NCI-H2227 treated with DMSO at 0.1 percent for 48 hours (cell line): ENCODE data around the gene C2orf49.

ENCODE experiments used
- DNase-seq: peaks from one replicate; lab custom pipeline; 2025; lab: John Stamatoyannopoulos, UW

The C2orf49 gene

DNA sequence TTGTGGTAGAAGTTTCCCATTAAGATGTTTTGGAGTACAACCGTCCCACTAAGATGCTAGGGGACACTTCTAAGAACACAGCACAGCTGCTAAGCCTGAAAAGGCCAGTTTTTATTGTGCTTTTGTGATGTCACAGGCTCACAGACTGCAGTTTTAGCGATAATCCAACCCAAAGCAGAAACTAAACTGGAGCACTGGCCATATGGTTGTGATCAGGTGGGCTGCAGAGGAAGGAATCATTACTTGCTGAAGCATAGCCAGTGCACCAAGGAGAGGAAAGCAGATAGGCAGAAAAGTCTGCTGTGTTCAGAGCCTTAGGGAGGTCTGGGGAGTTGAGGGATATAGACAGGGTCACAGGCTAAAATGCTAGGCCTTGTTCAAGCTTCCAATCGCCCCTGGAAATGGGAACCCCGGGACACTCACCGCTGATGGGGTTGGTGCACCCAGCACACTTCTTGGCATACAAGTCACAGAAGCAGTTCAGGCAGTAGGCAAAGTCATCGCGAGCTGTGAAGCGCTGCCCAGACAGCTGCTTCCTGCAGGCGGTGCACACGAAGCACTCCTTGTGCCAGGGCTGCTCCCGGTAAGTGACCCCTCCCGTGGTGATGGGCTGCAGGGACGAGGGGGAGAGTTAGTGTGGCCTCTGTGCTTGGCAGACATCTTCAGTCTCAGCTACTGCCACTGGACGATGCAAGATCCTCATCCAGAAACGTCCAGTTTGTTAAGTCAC lies 25.7 kb downstream of the C2orf49 start:
- DNase-seq: no peak

DNA sequence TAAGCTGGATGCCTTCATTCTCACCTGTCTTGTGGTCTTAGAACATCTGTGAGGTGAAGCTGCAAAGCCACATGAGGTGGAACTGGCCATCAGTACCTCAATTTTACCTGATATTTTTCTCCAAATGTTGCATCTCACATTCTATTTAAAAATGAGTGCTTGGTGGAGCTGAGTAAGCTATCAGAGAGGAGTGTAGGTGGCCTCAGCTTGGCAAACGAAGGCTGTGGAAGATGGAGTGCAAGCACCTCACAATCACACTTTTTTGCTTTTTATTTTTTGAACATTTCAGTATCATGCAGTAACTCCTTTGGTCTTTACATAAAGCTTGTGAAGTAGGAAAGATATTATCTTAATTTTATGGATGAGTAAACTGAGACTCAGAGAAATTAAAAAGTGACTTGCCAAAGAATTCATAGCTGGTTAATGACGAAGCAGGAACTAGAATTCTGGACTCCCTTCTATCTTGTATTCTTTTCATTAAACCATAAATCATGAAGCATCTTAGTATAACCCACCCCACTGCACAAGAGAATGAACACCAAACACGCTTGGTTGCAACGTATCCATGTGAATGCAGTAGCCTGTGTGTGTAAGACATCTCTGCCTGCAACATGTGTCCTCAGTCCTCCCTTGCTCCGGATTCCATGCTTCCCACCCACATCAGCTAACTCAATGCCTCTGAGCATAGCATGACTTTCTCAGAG lies 27.2 kb downstream of the C2orf49 start:
- DNase-seq: no peak

DNA sequence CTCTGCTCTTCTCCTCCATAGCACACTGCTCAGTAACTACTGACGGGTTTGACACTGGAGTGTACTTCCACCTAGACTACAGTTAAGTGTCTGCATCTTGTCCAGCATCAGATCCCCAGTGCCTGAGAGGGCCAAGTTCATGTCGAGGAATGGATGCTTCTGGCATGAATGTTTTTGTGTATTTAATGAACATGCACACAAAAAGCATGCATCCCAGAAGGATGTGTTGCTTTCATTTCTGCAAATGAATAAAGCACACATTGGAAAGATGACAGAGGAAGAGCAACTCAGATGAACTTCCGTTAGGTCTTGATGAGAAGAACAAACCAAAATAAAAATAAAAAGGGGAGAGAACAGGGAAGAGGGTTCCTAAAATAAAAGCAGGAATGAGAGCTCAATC lies 27.9 kb downstream of the C2orf49 start:
- no peak for DNase-seq

DNA sequence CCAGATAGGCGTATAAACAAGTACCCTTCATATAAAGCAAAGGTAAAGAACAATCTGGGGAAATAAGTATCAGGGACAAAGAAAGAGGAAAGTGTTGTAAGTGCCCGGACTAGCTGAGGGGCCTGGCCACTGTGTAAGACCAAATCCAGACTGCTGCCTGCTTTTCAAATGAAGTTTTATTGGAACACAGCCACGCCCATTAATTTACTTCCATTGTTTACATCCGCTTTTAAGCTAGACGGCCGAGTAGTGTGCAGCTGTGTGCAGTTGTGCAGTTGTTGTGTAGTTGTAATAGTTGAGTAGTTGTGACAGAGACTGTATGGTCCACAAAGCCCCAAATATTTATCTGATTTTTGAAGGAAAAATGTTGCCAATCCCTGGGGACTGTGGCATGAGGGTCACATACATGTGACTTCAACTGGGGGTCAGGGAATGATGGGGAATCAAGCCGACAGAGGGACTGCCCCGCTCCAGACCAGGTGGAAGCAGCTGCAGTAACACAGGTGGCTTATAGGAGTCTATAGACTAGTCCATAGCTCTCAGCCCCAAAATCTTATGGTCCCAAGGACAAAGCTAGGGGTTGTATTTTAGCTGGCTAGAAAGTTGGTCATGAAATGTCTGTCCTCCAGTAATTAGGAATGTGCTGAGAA lies 31.5 kb downstream of the C2orf49 start:
- DNase-seq: no peak

DNA sequence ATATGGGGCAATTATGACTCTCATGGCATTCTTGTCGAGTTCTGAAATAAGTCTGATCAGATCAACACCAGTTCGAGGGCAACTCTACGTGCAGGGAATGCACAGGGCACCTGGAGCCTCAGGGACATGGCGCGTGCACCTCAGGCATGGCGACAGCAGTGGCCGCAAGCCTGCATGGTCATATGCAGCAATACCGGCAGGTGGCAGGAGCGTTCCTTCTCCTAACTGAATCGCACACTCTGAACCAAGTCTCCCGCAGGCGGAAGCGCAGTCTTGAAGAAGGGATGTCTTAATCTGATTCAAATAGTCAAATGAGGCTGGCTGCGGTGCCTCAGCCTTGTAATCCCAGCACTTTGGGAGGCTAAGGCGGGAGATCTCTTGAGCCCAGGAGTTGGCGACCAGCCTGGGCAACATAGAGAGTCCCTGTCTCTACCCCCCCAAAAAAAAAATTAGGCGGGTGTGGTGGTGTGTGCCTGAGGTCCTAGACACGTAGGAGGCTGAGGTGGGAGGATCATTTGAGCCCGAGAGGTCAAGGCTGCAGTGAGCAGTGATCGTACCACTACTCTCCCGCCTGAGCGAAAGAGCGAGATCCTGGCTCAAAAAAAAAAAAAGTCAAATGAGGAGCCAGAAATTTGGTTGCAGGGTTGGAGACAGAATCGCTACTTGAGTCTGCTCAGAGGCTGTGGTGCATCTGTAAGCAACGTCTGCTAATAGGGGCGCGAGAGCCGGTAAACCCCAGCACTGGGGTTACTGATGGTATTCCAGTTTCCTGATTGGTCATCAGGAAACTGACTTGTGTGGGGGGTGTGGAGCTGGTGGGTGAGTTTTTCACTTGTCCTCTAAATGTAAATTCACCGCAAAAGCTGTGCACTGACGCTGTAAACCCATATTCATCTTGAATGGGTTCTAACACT lies 32.7 kb downstream of the C2orf49 start:
- DNase-seq: peak; percentile 73

DNA sequence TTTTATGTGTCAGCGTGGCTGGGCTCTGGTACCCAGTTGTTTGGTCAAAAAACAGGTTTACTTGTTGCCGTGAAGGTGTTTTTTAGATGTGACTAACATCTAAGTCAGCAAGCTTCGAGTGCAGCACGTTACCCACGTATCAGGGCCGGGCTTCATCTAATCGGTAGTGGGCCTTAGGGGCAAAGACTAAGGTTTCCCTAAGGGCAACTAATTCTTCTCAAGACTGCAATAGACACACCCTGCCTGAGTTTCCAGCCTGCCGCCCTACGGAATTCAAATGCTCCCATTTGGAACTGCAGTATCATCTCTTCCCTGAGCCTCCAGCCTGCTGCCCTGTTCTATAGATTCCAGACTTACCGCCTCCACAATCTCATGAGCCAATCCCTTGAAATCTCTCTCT lies 33.8 kb downstream of the C2orf49 start:
- no peak for DNase-seq

DNA sequence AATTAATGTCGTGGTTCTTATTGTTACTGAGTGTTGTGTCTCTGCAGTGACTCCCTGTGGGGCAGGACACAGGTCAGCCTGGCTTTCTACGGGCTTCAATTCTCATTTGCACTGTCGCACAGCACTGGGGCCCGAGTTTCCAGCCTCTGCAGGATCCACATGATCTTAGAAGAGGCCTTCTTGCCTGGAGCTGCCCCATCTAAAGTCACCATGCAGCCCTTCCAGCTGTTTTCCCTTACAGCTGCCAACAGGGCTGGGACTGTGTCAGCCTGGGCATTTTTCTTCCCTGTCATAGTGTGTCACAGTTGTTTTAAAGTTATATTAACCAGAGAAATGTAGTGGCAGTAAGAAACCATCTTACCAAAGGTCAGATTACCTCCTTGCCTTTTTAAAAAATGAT lies 34.5 kb downstream of the C2orf49 start:
- DNase-seq: no peak

DNA sequence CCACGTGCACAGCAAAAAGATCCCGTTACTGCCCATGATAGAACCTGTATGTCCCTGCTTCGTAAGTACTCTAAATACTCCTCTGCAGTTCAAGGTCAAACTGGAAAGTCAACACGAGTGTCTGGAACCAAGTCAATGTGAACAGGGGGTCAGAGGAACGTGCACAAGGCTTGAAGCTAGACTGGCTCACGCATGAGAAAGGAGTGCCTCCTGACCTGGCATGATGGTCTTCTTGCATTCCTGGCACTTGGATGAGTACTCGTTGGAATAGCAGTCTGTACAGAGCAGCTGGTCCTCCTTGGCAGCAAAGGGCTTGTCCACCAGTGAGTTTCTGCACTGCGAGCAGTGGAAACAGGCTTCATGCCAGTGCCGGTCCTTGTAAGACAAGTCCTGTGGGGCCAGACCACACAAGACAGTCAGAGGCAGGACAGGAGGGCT lies 36.0 kb downstream of the C2orf49 start:
- no peak for DNase-seq

DNA sequence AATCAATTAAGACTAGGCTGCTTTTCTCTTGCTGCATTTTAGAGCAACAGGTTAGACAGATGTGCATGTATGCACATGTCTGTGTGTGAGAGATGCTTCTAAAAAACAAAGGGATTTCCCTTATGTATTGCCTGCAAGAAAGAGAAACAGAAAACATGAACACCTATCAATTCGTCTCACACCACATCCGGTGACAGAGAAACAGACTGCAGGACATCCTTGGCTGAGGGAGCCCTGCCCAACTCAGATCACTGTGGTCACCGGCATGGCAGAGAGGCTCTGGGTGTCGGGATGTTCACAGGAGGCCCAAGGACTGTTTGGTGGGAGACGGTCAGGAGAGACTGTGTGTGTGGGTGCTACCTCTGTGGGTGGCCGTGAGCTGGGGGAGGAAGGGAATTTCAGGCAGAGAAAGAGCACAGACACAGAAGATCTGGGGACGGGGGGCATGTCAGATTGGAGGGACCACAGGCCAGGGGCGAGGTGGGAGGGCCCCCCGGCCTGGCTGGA lies 36.6 kb downstream of the C2orf49 start:
- no peak for DNase-seq

DNA sequence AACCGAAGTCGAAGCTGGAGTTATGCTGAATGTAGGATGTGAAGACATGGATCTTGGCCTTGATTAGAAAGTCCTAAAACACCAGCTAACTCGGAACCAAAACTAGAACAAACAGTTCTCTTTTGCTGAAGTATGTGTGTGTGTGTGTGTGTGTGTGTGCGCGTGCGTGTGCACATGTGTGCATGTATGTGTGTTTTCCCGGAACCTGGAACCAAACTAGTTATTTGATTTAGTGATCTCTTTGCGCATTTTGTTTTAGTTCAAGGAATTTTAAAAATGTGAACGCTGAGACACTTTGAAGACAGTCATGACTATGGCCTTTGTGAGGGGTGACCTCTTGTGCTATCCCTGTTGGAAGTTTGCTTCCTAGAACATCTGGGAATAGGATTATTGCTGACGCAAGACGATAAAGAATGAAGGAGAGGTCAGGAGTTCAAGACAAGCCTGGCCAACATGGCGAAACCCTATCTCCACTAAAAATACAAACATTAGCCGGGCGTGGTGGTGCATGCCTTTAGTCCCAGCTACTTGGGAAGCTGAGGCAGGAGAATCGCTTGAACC lies 37.7 kb downstream of the C2orf49 start:
- no peak for DNase-seq

DNA sequence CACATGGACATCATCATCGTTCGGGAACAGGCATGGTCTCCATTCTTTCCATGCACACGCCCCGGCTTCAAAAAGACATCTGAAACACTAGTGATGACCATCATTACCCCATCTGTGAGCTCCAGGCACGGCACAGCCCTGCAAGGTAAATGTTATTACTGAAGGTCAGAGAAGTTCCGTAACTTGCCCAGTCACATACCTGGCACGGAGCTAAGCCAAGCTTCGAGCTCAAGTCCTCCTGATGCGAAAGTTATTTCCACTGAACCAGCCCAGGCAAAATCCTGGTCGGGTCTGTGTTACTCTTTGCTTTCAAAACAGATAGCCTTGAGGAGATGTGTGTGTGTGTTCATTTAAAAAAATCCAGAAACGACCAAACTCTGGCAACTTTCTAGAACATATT lies 38.7 kb downstream of the C2orf49 start:
- DNase-seq: no peak

DNA sequence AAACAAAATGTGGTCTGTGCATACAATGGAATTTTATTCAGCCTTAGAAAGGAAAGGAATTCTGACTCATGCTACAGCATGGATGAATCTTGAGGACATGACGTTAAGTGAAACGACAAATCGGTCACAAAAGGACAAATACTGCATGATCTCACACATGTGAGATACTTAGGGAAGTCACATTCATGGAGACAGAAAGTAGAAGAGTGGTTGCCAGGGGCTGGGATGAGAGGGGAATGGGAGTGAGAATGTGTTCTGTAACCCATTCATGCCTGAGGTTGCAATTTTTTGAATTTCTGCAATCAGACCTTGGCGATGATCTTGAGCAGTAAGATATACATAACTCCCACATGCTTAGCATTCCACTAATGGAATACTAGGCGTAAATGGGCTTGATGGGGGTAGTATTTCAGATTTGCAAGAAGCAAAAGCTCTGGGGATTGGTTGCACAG lies 39.5 kb downstream of the C2orf49 start:
- DNase-seq: no peak

DNA sequence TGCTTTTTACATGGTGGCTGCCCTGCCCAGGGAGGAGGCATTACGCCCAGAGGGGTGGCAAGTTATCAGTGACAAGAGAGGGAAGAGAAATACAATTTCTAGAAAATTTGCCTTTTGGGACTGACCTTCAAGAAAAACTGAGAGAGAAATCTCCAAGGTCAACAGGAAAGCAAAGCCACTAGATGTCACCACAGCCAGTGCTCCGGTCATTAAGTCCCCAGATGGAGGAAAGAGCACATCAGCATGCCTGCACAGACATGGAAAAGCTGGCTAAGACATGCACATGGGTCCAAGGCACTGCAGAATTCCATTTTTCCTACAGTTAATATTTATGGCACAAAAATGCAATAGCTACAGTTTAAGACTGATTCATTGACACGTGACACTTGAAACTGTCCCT lies 40.5 kb downstream of the C2orf49 start:
- DNase-seq: no peak

DNA sequence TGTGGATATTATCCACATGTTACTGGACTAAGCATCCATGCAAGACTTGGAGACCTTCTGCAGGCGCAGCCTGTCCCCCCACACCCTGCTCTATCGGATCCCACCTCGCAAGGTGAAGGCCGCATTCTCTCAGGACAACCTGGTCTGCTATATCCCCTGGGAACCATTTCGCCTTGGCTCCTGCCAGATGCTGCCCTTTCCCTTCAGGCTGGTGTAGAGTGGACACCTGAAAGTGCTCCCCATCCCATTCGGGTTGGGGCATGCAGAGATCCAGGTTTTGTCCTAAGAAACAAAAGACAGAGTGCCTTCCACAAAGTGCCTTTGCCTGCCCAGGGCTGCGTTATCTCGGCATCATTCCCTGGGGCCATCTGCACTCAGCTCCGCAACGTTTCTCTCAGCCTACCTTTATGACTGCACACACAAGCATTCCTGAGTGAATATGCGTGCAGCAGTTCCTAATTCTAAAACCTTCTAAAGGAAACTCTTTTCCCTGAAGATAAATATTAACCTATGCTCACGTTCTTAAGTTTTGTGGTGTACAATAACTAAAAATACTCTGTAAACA lies 41.0 kb downstream of the C2orf49 start:
- DNase-seq: no peak

DNA sequence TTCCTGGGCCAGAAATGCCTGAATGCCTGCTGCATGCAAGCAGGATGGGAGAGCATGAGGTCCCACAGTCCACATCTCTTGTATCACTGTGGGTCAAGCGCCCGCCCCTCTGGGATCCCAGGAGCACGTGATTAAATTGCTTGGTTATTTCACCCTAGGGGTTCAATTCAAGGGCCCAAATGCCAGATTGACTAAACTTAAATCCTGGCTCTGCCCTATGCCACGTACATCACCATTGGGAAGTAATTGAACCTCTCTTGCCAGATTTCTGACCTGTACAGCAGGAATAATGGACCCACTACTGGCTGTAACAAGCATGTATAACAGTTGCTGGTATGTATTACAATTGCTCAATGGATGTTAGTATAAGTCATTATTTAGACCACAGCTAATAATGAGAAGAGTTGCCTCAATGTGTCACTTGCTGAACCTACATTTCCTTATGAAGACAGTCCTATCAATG lies 41.6 kb downstream of the C2orf49 start:
- DNase-seq: no peak

DNA sequence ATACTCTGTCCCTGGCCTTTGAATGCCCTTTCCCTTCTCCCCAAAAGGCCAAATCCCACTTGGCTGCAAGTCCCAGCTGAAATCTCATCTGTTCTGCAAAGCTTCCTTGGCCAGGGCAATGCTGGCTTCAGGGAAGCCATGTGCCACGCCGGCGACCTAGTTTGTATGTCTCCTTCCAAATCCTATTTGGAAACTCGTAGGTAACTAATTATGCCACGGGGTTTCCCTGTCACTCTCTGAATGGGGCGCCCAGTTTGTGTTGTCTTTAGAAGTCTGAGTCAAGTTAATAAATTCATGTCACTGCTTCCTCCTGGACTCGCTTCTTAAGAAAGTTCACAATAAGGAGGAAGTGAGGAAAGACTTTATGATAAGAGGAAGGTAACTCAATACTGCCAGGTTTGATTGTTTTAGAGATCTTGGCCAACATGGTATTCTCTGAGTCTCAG lies 42.4 kb downstream of the C2orf49 start:
- no peak for DNase-seq

DNA sequence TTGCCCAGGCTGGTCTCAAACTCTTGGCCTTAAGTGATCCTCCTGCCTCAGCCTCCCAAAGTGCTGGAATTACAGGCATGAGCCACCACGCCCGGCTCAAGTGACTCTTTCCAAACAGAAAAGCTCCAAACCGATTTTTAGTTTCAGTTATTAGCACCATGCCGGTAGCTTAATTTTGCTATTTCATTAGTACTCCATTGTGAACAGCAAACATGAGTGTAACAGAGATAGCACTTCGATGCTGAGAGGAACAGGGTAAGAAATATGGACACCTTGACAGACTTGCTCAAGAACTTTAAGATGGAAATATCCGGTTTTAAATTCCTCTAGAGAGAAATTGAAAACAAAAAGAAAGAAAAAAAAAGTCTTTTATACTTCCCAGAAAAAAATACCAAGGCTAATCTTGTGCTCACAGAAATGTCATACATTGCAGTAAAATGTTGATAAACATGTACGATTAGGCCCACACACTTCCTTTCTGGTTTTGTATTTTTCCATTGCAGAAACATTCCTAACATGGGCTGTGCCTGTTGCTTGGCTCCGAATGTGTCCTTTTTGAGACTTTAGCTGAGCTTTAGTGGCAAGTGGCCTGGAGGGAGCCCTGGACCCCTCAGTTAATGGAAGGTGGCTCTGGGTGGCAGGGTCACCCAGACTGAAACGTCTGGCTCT lies 43.2 kb downstream of the C2orf49 start:
- no peak for DNase-seq

DNA sequence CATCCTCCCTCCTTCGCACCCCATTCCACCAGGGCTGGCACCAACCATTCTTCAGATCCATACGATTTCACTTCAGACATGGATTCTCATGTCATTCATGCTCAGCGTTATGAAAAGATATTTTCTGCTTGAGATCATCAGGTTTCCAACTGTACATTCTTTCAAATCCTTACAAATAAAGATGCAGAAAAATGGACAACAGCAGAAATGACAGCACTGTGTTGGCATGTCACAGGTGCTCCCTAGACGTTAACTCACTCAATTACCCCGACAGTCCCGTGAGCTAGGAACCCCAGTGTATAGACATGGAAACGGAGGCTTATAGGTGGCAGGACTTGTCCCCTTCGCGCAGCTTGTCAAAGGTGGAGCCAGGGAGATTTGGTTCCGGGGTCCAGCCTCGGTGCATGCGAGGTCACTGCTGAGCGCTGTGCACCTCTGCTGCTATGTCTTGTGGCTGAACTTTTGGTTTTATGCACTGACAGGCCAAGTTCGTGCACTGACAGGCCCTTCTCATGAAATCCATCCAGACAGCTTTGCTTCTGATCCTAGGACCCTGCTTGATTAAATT lies 43.8 kb downstream of the C2orf49 start:
- no peak for DNase-seq

DNA sequence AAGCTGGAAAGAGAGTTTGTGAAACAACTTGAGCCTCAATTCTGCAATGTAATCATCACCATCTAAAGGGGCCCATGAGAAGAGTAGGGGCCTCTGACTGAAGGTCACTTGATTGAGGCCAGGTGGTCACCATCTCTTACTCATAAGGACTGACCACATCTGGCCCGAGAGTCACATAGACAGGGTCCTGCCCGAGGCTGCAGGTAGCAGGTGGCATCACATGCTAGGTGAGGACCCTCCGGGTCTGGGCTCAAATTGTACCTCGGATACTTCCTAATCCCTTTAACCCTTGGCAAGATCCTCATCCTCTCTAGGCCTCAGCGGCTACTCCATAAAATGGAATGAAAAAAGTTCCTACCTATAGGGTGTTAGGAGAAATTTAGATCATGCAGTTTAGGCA lies 44.8 kb downstream of the C2orf49 start:
- no peak for DNase-seq
